Astrocyte of the cerebellum (primary cell): ENCODE results near the gene TBX3.

Source experiments
- DNase-seq: peaks from one replicate; pipeline ENCODE4 v3.0.0-alpha.2; 2011; ENCODE audit warnings: low read depth
- H3K4me3 ChIP-seq: 2 replicates; pipeline ENCODE4 v1.5.1; 2011; ENCODE audit warnings: mild to moderate bottlenecking, low read depth, low read length, moderate library complexity
- in situ Hi-C: cut with HindIII; loops from 2 replicates; pipeline ENCODE4 v1.10.0; 2017; ENCODE audit warnings: low sequenced_read_pairs
- TF ChIP-seq, protein P1 (sequence below): IDR thresholded peaks from 2 replicates; pipeline ENCODE4 v1.5.1; 2012; ENCODE audit warnings: low read length, low read depth, moderate library complexity, mild to moderate bottlenecking; ENCODE audit errors: missing control alignments

TBX3 gene

DNA sequence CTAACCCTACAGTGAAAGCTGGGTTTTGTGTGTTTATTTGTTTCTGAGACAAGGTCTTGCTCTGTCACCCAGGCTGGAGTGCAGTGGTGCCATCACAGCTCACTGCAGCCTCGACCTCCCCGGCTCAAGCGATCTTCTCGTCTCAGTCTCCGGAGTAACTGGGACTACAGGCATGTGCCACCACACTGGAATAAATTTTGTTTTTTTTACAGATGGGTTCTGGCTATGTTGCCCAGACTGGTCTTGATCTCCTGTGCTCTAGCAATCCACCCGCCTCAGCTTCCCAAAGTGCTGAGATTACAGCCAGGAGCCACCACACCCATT lies 26.4 kb downstream of the TBX3 start:
- H3K4me3 ChIP-seq: no peak overlapping the region
- in situ Hi-C loops: no loop called here
- DNase-seq: no peak
- TF ChIP-seq, protein P1, sequence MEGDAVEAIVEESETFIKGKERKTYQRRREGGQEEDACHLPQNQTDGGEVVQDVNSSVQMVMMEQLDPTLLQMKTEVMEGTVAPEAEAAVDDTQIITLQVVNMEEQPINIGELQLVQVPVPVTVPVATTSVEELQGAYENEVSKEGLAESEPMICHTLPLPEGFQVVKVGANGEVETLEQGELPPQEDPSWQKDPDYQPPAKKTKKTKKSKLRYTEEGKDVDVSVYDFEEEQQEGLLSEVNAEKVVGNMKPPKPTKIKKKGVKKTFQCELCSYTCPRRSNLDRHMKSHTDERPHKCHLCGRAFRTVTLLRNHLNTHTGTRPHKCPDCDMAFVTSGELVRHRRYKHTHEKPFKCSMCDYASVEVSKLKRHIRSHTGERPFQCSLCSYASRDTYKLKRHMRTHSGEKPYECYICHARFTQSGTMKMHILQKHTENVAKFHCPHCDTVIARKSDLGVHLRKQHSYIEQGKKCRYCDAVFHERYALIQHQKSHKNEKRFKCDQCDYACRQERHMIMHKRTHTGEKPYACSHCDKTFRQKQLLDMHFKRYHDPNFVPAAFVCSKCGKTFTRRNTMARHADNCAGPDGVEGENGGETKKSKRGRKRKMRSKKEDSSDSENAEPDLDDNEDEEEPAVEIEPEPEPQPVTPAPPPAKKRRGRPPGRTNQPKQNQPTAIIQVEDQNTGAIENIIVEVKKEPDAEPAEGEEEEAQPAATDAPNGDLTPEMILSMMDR: no peak

DNA sequence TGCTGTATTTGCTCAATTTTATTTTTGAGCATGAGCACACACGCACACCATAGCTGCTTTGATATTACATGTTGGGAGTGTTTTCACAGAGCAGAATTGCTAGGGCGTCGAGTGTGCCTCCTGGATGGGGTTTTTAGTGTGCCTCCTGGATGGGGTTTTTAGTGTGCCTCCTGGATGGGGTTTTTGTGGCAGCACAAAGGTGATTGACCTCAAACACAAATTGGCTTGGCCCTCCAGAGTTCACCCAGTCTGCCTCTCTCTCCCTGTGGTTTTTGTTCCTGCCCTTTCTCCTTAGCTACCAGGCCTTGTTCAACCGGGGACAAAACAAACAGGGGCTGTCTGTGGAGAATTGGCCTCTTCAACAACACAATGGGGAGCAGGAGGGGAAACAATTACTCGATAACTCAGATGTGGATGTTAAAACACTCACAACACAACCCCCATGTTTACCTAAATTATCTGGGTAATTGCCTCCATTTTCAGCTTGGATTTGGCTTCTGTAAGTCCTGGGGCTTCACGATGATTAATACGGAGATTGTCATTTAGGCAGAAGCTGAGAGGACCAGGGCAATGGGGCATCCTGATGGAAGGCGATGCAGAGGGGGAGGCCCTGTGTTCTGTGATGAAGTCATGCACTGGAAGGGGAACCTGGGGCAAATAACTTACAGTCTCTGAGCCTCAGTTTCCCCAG lies 26.9 kb downstream of the TBX3 start:
- in situ Hi-C loops: no loop called here
- TF ChIP-seq, protein P1: no peak
- DNase-seq: no peak
- no peak overlapping the region for H3K4me3 ChIP-seq

DNA sequence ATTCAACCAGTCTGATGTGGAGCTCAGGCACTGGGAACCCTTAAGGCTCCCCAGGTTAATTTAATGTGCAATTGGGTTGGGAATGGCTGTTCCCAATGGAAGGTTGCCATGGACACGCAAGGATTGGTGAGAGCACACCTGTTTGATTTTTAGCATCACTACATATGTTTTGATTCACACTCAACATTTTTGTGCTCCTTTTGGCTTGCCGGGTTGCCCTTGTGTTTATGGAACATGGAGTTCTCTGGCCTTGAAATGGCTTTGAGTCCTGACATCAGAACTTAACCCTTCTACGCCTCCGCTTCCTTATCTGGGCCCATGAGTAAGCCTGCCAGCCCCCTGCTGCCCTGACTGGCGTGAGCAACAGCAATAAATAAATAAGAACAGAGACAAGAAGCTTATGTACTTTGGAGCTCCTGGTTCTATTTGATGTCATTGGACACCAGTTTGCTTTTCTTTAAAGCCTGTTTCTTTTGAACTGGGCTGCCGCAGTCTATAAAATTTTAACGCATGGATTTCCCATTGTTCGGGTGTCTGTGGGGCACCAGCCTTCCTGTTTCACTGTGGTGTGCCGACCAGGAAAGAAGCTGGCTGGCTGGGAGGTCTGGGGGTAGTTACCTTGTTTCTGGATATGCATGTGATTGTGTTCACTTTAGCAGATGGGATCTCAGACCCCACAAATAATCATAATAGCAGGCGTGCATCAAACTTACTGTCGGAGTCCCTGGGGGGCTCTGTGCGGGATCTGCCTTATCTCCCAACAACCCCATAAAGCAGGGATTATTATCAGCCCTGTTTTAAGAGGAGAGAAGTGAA lies 27.8 kb downstream of the TBX3 start:
- TF ChIP-seq, protein P1: no peak
- in situ Hi-C loops: no loop called here

DNA sequence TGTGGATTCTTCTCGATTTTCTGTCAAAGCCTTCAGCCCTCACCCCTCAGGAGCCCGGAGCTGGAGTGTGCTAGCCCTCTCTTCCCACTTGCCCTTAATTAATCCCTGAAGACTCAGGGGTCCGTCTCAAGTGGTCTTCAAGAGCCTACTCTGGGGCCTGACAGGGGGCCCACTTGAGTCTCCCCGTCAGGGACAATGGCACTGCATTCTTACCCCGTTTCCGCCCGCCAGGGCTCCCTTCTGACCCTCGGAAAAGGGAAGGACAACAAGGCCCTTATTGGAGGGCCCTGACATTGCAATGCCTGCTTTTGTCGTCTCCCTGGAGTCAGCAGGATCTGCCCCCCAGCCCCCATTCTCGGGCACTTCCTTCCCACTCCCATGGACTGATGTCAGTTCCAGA lies 34.4 kb downstream of the TBX3 start:
- DNase-seq: no peak
- in situ Hi-C loops: no loop called here

More for the DNA sequence above, 27.8 kb downstream of the TBX3 start:
- DNase-seq: no peak
- no peak overlapping the region for H3K4me3 ChIP-seq

DNA sequence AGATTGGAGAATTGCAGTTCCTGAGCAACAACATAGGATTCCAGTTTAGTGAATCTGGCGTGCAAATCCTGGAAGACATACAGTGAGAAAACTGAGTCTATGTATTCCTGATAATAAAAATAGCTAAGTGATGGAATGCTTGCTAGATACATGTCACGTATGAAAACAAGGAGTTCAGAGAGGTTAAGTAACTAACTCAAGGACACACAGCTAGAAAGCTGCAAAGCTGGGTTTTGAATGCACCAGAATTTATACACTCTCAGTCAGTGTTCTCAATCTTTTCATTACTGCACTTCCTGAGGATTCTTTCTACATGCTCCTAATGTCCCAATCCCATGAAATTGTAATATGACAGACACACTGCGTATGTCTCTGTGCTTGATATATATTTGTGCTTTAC lies 35.3 kb downstream of the TBX3 start:
- no peak for DNase-seq
- no peak overlapping the region for H3K4me3 ChIP-seq
- TF ChIP-seq, protein P1: no peak
- in situ Hi-C loops: no loop called here

More for the DNA sequence above, 34.4 kb downstream of the TBX3 start:
- no peak overlapping the region for H3K4me3 ChIP-seq
- TF ChIP-seq, protein P1: no peak

DNA sequence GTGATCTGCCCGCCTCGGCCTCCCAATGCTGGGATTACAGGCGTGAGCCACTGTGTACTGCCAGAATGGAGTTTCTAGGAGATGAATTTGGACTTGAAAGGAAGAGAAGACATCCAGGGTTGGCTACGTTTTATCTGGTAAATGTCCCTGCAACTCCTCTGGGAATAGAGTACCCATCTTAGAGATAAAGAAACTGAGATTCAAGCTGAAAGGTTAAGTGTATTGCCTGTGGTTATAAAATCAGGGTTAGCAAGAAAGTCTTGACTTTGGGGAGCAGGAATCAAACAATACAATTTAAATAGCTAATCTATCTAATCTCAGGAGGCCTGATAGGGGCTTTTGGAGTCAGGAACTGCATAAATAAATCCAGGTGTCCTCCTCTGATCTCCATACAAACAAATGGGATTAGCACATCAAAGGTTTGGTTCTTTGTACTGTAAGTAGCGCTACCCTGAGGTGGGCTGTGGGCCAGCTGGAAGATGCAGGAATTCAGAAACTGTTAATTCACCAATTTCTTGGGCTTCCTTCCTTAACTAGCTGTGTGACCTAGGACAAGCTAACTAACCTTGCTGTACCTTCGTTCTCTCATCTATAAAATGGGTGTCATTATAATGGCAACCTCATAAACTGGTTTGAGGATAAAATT lies 45.1 kb downstream of the TBX3 start:
- no peak for DNase-seq
- in situ Hi-C loops: no loop called here
- TF ChIP-seq, protein P1: no peak
- no peak overlapping the region for H3K4me3 ChIP-seq
